Stimulated activated CD4-positive, alpha-beta T cell treated with anti-CD3 and anti-CD28 coated beads, Interleukin-2, amount 100 ng/mL, for 24 hours (primary cell): ENCODE data around the gene CAMKMT.

Experiments
- DNase-seq, 2 donors: peaks; one replicate each; pipeline ENCODE4 v3.0.0-alpha.2; 2020

CAMKMT gene

DNA sequence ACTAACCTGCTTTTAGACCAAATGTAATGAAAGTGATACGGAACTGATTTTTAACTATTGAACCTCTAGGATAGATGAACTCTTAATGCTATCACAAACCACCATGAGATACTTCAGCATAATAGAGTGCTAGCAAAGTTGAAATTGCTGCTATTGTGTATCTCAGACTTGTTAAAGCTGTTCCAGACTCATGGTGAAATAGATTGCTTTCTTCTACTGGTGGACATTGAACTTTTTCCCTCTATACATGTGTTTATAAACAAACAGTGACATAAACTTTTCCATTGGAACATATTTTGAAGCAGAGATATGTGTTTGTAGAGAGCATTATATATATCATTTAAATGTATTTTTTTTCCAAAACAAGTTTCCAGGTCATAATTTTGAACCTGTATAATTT is 157.3 kb downstream of the CAMKMT start:
- DNase-seq = no peak

GRCh38 chr2:44522846-44523245 is 161.1 kb downstream of the CAMKMT start:
- DNase-seq = no peak

GRCh38 chr2:44524347-44524926 is 162.7 kb downstream of the CAMKMT start:
- DNase-seq = no peak

GRCh38 chr2:44526352-44526751 is 164.6 kb downstream of the CAMKMT start:
- no peak for DNase-seq

- no peak for DNase-seq
Measured at GRCh38 chr2:44528595-44528994, 166.8 kb downstream of the CAMKMT start.

DNA sequence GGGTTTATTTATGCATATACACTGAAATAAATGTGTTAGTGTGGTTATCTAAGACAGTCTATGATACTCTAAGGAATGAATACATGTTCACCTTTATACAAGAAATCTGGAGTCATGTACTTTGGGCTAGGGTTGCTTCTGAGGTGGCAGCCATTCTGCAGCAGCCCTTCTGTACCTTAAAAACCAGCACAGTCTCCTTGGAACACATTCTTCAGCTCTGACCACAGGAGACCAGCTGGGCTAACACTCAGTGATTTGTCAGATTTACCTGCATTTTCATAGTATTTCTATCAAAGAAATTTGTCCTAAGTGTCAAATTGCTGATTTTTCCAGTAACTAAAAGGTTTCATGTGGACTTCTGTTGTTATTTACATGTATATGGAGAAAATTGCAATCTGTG is 167.7 kb downstream of the CAMKMT start:
- no peak for DNase-seq

GRCh38 chr2:44531289-44531688 is 169.5 kb downstream of the CAMKMT start:
- no peak for DNase-seq

GRCh38 chr2:44532031-44532430 is 170.3 kb downstream of the CAMKMT start:
- no peak for DNase-seq

DNA sequence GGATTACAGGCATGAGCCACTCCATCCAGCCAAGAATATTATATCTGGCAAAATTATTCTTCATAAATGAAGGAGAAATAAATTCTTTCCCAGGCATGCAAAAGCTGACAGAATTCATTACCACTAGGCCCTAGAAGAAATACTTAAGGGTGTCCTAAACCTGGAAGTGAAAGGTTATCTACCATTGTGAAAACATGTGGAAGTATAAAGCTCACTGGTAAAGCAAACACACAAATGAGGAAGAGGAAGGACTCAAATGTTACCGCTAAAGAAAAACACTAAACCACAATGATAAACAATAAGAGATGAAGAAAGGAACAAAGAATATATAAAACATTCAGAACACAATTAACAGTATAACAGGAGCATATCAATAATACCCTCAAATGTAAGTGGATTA is 171.8 kb downstream of the CAMKMT start:
- no peak for DNase-seq

DNA sequence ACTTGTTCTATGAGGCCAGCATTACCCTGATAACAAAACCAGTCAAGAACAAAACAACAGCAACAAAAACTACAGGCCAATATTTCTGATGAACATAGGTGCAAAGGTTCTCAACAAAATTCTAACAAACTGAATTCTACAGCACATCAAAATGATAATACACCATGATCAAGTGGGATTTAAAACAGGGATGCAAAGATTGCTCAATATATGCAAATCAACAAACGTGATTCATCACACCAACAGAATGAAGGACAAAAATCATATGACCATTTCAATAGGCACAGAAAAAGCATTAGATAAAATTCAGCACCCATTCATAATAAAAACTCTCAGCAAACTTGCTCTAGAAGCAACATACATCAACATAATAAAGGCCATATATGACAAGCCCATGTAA is 173.6 kb downstream of the CAMKMT start:
- no peak for DNase-seq

GRCh38 chr2:44537264-44537663 is 175.5 kb downstream of the CAMKMT start:
- no peak for DNase-seq

DNA sequence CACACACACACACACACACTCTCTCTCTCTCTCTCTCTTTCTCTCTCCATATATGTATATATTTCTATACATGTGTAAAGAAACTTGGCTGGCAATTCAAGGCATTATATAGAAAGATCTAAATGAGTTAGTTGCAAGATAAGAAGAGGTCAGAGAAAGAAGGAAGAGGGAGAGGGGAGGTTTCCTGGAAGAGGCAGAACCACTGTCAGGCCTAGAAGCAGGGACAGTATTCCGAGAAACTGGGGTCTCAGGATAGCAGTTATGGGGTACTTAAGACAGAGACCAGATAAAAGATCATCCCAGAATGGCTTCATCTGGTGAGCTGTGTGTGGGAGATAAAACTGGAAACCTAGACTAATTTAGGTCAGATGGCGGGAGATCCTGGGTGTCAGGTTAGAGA is 180.8 kb downstream of the CAMKMT start:
- DNase-seq = no peak

DNA sequence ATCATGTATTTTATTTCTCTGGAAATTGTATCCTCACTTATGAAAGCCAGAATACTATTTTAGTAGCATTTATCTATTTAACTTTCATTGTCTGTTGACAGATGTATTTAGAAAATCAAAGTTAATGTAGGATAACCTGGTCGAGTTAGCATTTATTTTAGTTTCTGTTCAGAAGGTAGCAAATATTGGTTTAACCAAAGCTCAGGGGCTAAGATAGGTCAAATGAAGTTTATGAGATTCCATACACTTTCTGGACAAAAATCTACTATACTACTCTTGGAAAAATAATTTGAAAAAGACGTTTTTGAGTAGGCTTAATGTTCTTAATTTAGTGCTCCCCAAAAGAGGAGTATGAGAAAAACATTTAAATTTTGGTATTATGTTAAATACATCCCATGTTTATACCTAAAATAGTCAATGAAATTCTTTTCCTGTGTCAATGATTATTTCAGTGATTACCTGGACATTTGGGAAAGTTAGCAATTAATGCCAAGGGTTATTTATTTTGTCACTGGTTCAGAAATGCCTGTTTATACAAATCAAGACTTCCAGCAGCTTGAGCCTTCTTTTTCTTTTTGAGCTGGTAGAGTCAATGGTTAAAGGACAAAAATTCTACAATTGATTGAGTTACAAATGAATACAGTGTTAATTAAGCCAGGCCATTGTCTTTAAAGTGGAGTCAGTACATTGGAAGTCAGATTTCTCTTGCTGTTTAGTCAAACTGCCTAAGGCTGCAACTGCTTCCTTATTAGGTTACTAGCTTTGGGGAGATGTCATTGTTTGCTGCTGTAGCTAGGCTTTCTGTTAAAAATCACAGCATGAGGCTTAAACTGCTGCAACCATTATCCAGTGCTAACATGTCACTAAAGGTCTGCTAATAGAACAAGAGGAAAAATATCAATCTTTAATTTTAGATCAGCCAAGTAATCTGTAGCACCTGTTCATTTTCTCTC is 182.3 kb downstream of the CAMKMT start:
- no peak for DNase-seq

GRCh38 chr2:44545005-44545404 is 183.3 kb downstream of the CAMKMT start:
- no peak for DNase-seq

DNA sequence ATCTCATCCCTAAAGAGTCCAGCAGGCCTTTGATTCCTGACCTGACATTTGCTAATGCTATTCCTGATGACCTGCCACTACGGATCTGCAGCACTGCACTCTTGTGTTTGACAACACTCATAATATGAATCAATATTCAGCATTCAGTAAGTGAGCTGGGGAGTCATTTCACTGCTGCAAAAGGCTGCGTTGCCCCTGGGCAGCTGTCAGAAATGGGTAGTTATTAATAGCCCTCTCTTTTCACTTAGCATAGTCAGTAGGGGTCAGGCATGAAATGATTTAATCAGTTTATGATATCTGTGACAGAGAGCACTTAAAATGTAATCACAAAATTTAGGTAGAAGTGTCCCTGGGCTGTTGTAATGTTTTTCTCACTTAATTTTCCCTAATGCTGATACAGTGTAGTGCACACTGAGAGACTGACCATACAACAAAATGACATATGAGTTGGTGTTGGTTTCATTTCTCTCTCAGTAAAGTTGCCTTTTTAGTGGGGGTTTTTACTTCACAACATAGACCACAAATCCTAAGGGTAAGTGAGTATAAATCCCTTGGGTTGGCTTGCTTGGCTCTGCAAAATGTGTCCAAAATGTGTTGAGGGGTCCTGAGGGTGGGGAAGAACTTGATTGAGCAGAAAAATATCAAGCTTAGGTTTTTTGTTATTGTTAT is 184.8 kb downstream of the CAMKMT start:
- DNase-seq = no peak

GRCh38 chr2:44547718-44548117 is 186.0 kb downstream of the CAMKMT start:
- DNase-seq = no peak

- no peak for DNase-seq
Measured at GRCh38 chr2:44548221-44549098, 186.7 kb downstream of the CAMKMT start.

DNA sequence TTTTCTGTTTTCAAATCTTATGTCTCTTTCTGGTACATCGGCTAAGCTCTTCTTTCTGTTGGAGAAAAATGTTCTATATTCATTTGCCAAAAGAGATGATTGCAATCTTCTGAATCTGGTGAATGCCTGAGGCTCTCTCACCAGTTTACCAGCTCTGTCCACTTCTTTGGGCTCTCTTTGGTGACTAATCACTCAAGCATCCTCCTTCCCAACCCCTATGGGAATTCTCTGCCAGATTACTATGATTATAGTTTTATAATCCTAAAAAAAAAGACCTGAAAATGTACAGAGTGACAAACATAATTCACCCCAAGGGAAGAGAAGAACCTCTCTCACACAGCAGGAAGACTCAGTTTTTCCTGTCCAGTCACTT is 187.3 kb downstream of the CAMKMT start:
- no peak for DNase-seq

DNA sequence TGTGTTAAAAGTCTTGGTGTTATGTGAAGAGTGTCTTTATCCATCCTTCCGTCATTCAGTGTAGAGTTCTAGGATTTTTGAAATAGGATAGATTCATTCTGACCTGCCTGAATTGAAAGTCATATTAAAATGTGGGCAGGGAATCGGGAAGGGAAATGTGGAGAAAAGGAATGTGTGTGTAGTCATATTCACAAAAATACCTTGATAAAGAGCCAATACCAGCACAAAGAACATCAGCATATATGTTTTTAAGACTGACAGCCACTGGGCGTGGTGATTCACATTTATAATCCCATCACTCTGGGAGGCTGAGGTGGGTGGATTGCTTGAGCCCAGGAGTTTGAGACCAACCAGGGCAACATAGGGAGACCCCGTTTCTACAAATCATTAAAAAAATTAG is 188.1 kb downstream of the CAMKMT start:
- no peak for DNase-seq

DNA sequence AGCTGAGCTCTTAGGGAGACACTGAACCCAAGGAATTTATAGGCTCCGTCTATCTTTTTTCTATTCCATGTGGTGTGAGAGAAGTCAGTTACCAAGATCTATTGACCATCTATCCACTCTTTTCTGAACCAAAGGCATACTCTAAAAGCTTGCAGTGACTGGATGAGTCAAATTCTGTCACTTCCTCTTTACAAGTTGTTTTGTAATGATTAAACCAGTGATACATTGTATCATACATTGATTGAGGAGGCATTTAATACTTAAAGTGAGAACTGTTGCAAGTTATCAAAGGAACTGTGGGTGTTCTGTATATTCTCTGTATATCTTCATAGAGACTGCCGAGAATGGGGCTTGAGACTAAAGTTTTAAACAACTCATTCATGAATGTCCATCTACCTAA is 188.8 kb downstream of the CAMKMT start:
- no peak for DNase-seq

DNA sequence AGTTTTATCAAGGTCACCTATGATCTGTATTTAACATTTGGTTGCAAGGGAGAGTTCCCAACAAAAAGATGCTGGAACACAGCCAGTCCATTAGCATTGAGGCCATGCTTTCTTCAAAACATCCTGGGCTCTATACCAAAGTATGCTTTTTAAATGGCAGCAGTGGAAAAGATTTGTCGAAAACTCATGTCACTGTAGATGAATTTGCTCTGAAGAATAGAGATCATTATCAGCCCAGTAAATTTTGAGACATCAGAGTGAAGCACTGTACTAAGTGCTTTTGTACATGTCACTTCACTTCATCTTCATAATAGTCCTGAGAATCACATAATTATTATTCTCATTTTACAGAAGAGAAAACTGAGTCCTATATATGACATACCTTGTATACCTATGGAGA is 189.8 kb downstream of the CAMKMT start:
- no peak for DNase-seq

- no peak for DNase-seq
Measured at GRCh38 chr2:44553456-44553855, 191.7 kb downstream of the CAMKMT start.

DNA sequence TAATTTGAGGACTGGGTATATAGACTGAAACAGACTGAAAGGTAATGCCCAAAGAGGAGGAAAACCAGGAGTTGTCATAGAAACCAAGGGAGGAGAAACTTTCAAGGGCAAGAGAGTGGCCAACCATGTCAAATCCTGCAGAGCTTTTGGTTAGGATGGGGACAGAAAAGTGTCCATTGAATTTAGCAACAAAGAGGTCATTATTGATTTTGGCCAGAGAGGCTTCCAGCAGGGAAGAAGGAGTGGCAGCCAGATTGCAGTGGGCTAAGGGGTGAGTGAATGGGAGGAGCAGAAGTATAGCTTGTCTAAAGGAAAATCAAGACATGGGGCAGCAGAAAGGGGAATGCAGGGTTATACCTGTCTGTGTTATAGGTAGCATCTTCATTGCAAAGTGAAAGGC is 194.0 kb downstream of the CAMKMT start:
- no peak for DNase-seq
